T47D (cell line): ENCODE measurements around the gene AKAP7.
"Not testable (repeated sequence)": the region's sequence is repeated elsewhere in the genome, so short reads cannot be mapped to it uniquely, and the experiment has no call there.

ENCODE experiments used
- DNase-seq, 2 experiments: peaks; one replicate each; pipeline versions ENCODE4 v3.0.0 to v3.0.0-alpha.2; 2011 to 2012; ENCODE audit warnings: low read depth in 1 of 2, low spot score in 1 of 2
- JUND ChIP-seq: IDR thresholded peaks from 2 replicates; pipeline ENCODE4 v1.6.1; 2012; ENCODE audit warnings: low read depth
- in situ Hi-C: cut with HindIII; loops from 2 replicates; pipeline ENCODE4 v1.10.0; 2016; ENCODE audit warnings: low sequenced_read_pairs, low pct_unique_long_range_greater_than_20kb

Gene AKAP7

GRCh38 chr6:131282365-131282764, 147.1 kb downstream of the AKAP7 start:
- in situ Hi-C loops: no loop called here
- no peak for DNase-seq
- no peak for TF ChIP-seq JUND

GRCh38 chr6:131283466-131284175, 148.4 kb downstream of the AKAP7 start:
- in situ Hi-C loops: no loop called here
- no peak for DNase-seq
- TF ChIP-seq JUND: no peak

GRCh38 chr6:131285548-131285947, 150.3 kb downstream of the AKAP7 start:
- no peak for DNase-seq
- no peak for TF ChIP-seq JUND
- in situ Hi-C loops: no loop called here

- TF ChIP-seq JUND: no peak
- DNase-seq: no peak
- in situ Hi-C loops: no loop called here
Measured at GRCh38 chr6:131286469-131287040, 151.3 kb downstream of the AKAP7 start.

- no peak for DNase-seq
- in situ Hi-C loops: no loop called here
- no peak for TF ChIP-seq JUND
Measured at GRCh38 chr6:131288214-131288613, 152.9 kb downstream of the AKAP7 start.

- TF ChIP-seq JUND: no peak
- DNase-seq: no peak
- in situ Hi-C loops: no loop called here
Measured at GRCh38 chr6:131290955-131291354, 155.7 kb downstream of the AKAP7 start.

- DNase-seq: no peak
- TF ChIP-seq JUND: no peak
- in situ Hi-C loops: no loop called here
Measured at GRCh38 chr6:131292145-131292938, 157.1 kb downstream of the AKAP7 start.

GRCh38 chr6:131293472-131293911, 158.2 kb downstream of the AKAP7 start:
- TF ChIP-seq JUND: no peak
- in situ Hi-C loops: no loop called here

GRCh38 chr6:131295081-131295480, 159.8 kb downstream of the AKAP7 start:
- DNase-seq: no peak
- TF ChIP-seq JUND: no peak
- in situ Hi-C loops: no loop called here

More at GRCh38 chr6:131293472-131293911, 158.2 kb downstream of the AKAP7 start:
- no peak for DNase-seq

- in situ Hi-C loops, DNase-seq: not testable (repeated sequence)
Measured at GRCh38 chr6:131300826-131301225, 165.6 kb downstream of the AKAP7 start.

GRCh38 chr6:131303338-131303930, 168.2 kb downstream of the AKAP7 start:
- in situ Hi-C loops: no loop called here
- no peak for DNase-seq
- no peak for TF ChIP-seq JUND

GRCh38 chr6:131305037-131305850, 170.0 kb downstream of the AKAP7 start:
- TF ChIP-seq JUND: no peak
- in situ Hi-C loops: no loop called here
- DNase-seq: no peak
